ENCODE measurements around the gene ARHGAP22.

The ARHGAP22 gene

GRCh38 chr10:48491392-48492139 lies 113.3 kb downstream of the ARHGAP22 start:
- FAIRE-seq, result no peak
- DNase-seq (ENCODE audit: insufficient read length, low spot score), result no peak
- no peak for TF ChIP-seq POLR2A (IDR thresholded peaks at IDR 0.05; ENCODE audit: low read depth, low read length)

DNA sequence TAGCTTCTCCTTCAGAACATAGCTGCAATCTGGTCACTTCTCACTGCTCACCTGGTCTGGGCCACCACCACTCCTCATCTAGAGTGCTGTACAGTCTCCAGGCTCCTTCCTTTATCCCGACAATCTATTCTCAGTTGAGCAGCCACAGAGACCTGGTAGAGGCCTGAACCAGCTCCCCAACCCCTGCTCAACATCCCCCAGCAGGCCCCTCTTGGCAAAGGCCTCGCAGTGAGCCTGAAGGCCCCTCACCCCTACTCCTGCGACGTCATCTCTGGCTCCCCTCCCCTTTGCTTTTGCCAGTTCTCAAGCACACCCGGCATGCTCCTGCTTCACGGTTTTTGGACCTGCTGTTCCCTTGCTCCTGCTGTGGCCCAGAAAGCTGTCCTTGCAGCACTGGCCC lies 113.9 kb downstream of the ARHGAP22 start:
- TF ChIP-seq POLR2A (IDR thresholded peaks at IDR 0.05; ENCODE audit: low read depth, low read length), result no peak
- DNase-seq (ENCODE audit: insufficient read length, low spot score) (no peak), FAIRE-seq (no peak)

- FAIRE-seq (no peak), DNase-seq (ENCODE audit: insufficient read length, low spot score) (no peak)
- no peak for TF ChIP-seq POLR2A (IDR thresholded peaks at IDR 0.05; ENCODE audit: low read depth, low read length)
Measured at GRCh38 chr10:48490571-48490940, 114.3 kb downstream of the ARHGAP22 start.

- TF ChIP-seq POLR2A (IDR thresholded peaks at IDR 0.05; ENCODE audit: low read depth, low read length), result no peak
- DNase-seq (ENCODE audit: insufficient read length, low spot score), result no peak
- FAIRE-seq, result no peak
Measured at GRCh38 chr10:48489099-48489498, 115.8 kb downstream of the ARHGAP22 start.

DNA sequence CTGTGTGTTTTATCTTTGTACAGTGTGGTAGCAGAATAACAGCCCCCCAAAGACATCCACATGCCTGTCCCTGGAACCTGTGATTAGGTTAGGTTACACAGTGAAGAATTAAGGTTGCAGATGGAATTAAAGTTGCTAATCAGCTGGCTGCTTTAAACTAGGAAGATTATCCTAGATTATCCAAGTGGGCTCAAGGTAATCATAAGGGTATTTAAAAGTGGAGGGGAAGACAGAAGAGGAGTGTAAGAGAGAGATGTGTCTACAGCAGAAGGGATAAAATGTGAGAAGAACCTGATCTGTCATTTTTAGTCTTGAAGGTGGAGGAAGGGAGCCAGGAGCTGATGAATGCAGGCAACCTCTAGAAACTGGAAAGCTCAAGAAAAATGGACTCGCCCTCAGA lies 117.6 kb downstream of the ARHGAP22 start:
- no peak for FAIRE-seq

DNA sequence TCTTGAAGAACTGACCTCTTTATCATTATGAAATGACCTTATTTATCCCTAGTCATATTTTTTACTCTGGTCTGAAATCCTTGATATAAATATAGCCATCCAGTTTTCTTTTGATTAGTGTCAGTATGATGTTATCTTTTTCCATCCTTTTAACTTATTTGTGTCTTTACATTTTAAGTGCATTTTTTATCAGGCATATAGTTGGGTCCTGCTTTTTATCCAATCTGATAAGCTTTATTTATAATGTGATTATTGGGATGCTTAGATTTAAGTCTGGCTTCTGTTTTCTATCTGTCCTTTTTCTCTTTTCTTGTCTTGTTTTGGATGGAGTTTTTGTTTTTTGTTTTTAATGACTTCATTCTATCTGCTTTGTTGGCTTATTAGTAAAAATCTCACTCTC lies 119.2 kb downstream of the ARHGAP22 start:
- TF ChIP-seq POLR2A (IDR thresholded peaks at IDR 0.05; ENCODE audit: low read depth, low read length), result no peak
- DNase-seq (ENCODE audit: insufficient read length, low spot score) (no peak), FAIRE-seq (no peak)

More for the DNA sequence above, 117.6 kb downstream of the ARHGAP22 start:
- no peak for TF ChIP-seq POLR2A (IDR thresholded peaks at IDR 0.05; ENCODE audit: low read depth, low read length)
- no peak for DNase-seq (ENCODE audit: insufficient read length, low spot score)

DNA sequence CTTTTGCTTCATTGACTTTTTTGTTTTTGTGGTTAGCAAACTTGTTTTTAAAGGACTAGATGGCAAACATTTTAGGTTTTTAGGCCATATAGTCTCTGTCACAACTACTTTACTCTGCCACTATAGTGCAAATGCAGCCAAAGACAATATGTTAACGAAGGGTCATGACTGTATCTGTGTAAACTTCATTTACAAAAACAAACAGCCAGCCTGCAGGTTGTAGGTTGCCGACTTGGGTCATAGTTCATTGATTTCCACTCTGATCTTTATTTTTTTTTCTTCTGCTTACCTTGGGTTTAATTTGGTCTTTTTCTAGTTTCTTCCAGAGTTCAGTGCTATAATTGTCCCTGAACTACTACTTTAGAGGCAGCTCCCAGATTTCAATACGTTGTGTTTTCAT lies 120.0 kb downstream of the ARHGAP22 start:
- TF ChIP-seq POLR2A (IDR thresholded peaks at IDR 0.05; ENCODE audit: low read depth, low read length), result no peak
- FAIRE-seq (peak; percentile 15), DNase-seq (ENCODE audit: insufficient read length, low spot score) (no peak)

- no peak for TF ChIP-seq POLR2A (IDR thresholded peaks at IDR 0.05; ENCODE audit: low read depth, low read length)
- DNase-seq (ENCODE audit: insufficient read length, low spot score) (no peak), FAIRE-seq (no peak)
Measured at GRCh38 chr10:48482207-48482606, 122.7 kb downstream of the ARHGAP22 start.

DNA sequence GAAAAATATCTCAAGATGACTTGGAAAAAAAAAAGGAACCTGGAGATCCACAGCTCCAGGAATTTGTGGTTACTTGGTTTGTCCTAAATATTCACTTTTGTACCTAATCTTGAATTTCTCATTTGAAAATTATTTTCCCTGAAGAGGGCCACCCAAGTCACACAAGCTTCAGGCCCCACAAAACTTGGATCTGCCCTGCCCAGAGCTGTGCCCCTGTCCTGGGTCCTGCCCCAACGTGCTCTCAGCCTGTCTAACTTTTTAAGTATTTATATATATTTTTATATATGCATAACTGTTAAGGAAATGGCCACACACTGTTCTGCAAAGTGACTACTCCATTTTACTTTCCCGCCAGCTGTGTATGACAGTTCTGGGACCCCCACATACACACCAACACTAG lies 123.5 kb downstream of the ARHGAP22 start:
- no peak for TF ChIP-seq POLR2A (IDR thresholded peaks at IDR 0.05; ENCODE audit: low read depth, low read length)
- FAIRE-seq, result no peak
- no peak for DNase-seq (ENCODE audit: insufficient read length, low spot score)

- no peak for TF ChIP-seq POLR2A (IDR thresholded peaks at IDR 0.05; ENCODE audit: low read depth, low read length)
- FAIRE-seq (no peak), DNase-seq (ENCODE audit: insufficient read length, low spot score) (no peak)
Measured at GRCh38 chr10:48480397-48481374, 124.2 kb downstream of the ARHGAP22 start.

DNA sequence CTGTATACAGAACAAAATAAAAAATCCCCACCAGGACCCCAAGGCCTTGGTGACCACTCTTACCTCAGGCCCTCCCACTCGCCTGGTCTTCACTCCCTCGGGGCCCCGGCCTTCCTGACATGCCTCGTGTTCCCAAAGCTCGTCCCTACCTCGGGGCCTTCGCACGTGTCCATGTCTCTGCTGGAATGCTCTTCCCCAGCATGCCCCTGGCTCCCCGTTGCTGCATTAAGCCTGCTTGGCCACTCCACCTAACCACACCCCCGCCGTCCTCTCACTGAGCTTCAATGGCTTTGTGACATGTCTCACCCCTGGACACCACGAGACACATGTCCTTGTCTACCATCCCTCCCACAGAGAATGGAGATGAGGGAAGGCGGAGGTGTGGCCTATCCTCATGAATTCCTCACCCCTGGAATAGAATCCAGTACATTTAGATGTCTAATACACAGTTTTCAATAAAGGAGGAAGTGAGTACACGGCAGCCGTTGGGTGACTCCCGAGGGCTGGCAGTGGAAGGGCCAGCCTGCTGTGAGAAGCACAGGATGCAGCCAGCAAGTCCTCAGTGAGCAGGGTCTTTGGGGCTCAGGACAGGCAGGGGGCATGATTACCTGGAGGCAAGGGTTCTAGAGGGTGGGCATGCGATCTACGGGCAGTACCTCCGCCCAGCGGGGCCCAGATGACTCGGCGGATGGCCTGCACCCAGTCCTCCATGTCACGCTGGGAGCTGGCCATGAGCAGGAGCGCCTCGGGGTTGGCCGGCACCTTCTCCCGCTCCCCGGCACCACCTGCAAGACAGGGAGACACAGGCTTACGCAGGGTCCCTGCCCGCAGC lies 125.7 kb downstream of the ARHGAP22 start:
- FAIRE-seq (no peak), DNase-seq (ENCODE audit: insufficient read length, low spot score) (no peak)

DNA sequence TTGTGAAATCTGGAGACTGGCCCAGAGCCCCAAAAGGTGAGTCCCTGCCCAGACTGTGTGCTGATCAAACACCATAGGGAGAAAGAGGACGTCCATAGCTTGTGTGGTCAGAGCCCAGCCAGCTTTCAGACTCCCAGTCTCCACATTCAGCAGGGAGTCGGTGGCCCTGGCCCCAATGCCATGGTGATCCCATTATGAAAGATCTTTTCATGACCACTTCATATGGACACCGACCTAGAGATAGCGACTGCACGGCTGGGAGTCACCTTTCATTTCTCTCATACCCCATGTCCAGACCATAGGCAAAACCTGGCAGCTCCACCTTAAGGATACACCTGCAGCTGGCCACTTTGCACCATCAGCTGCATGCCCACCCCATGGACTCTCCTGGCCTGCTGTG lies 126.4 kb downstream of the ARHGAP22 start:
- no peak for TF ChIP-seq POLR2A (IDR thresholded peaks at IDR 0.05; ENCODE audit: low read depth, low read length)
- FAIRE-seq, result no peak
- DNase-seq (ENCODE audit: insufficient read length, low spot score), result no peak

More for the DNA sequence above, 125.7 kb downstream of the ARHGAP22 start:
- TF ChIP-seq POLR2A (IDR thresholded peaks at IDR 0.05; ENCODE audit: low read depth, low read length), result no peak

GRCh38 chr10:48477616-48478015 lies 127.3 kb downstream of the ARHGAP22 start:
- FAIRE-seq, result no peak
- TF ChIP-seq POLR2A (IDR thresholded peaks at IDR 0.05; ENCODE audit: low read depth, low read length), result no peak
- DNase-seq (ENCODE audit: insufficient read length, low spot score), result no peak

DNA sequence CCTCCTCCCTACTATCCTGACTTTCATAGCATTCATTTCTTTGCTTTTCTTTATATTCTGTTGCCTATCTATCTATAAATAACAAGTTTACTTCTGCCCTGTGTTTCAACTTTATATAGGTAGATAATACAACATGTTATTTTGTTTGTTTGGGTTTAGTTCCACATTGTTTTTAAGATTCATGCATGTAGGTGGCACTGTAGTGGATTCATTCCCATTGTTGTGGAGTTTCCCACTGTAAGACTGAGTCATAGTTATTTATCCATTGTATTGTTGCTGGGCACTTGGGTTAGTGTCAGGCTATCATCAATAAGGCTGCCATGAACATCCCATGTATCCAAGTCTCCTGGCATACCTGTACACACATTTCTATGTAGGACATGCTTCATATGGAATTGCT lies 127.7 kb downstream of the ARHGAP22 start:
- TF ChIP-seq POLR2A (IDR thresholded peaks at IDR 0.05; ENCODE audit: low read depth, low read length), result no peak
- FAIRE-seq (no peak), DNase-seq (ENCODE audit: insufficient read length, low spot score) (no peak)
